K562 (cell line): Measurements from ENCODE around the gene SHTN1. TPM values are rescaled to one million over a fixed set of nuclear protein-coding genes. Genes with fewer than 3 reads are reported as not detected.

Experiments used
- ATAC-seq: fragments of 200-7000 bp; cut with Tn5 transposase; 3 replicates; pipeline ENCODE4 v1.9.1; 2020; ENCODE audit warnings: moderate library complexity
- BruUV-seq: library from RNA; stranded (reverse); fragments of 400-500 nt; replicated peaks from 2 replicates; lab custom pipeline; 2021; lab: Mats Ljungman, UMichigan
- CTCF ChIA-PET: fragments of 300-600 bp; formaldehyde crosslinking; extraction: SDS; loops from one replicate; lab custom pipeline; 2021; ENCODE audit warnings: low intra/inter-chr PET ratio; lab: Yijun Ruan, JAX
- POLR2A ChIA-PET: fragments of 300-600, 350-650 bp; sonication (Branson Sonifier 250); formaldehyde crosslinking; extraction: SDS; loops from one replicate; lab custom pipeline; 2021; ENCODE audit warnings: antibody characterized with exemption, inconsistent platforms; lab: Yijun Ruan, JAX
- DNase-seq, 4 experiments: peaks; one replicate each; pipeline versions ENCODE4 v3.0.0 to v3.0.0-alpha.2; 2011 to 2018; ENCODE audit warnings: low spot score in 3 of 4, mixed read lengths in 3 of 4; ENCODE audit errors: extremely low read depth in 1 of 4
- FAIRE-seq: peaks from 2 replicates; lab custom pipeline; 2011; peaks lifted over from hg19 to GRCh38; lab: Jason Lieb, UNC
- H2AFZ ChIP-seq: 2 replicates; pipeline ENCODE4 v1.6.0; 2011; ENCODE audit warnings: low read depth, low read length, control low read depth, inconsistent platforms
- H3K27ac ChIP-seq: fragments of 200-600 bp; 3 replicates; pipeline ENCODE4 v1.8.0; 2011; ENCODE audit warnings: low read depth, mild to moderate bottlenecking, control low read depth, inconsistent platforms, low read length, moderate library complexity, mixed read lengths; ENCODE audit errors: extremely low read depth
- H3K27me3 ChIP-seq, 2 experiments: fragments of 300-600 bp in 1 of 2; 2 replicates in 1 of 2; 3 replicates in 1 of 2; pipeline versions ENCODE4 v1.6.0 to v1.8.0; 2011; ENCODE audit warnings: inconsistent platforms in 2 of 2, low read length in 2 of 2, mild to moderate bottlenecking in 1 of 2, mixed read lengths in 1 of 2, moderate library complexity in 1 of 2; ENCODE audit not compliant: control insufficient read depth in 2 of 2, insufficient read depth in 2 of 2
- H3K36me3 ChIP-seq: fragments of 300-600 bp; 3 replicates; pipeline ENCODE4 v1.8.0; 2011; ENCODE audit warnings: mild to moderate bottlenecking, low read length, inconsistent platforms; ENCODE audit not compliant: control insufficient read depth, insufficient read depth
- H3K4me1 ChIP-seq, 2 experiments: fragments of 200-600 bp in 1 of 2; replicated peaks in 1 of 2; 2 replicates in 1 of 2; 3 replicates in 1 of 2; pipeline versions ENCODE4 v1.5.1 to v1.8.0; 2011; ENCODE audit warnings: inconsistent platforms in 2 of 2, low read length in 2 of 2, mild to moderate bottlenecking in 1 of 2, mixed read lengths in 1 of 2, moderate library complexity in 1 of 2; ENCODE audit not compliant: control insufficient read depth in 2 of 2, insufficient read depth in 2 of 2
- H3K4me2 ChIP-seq: 2 replicates; pipeline ENCODE4 v1.6.1; 2011; ENCODE audit warnings: low read length, control low read depth, inconsistent platforms, mixed read lengths; ENCODE audit not compliant: insufficient read depth
- H3K4me3 ChIP-seq: fragments of 200-600 bp; sonication (generic), shearing (Covaris generic); 2 replicates; pipeline ENCODE4 v1.5.1; 2016; ENCODE audit warnings: control low read depth, inconsistent platforms
- H3K79me2 ChIP-seq: fragments of 200-600 bp; 3 replicates; pipeline ENCODE4 v1.8.0; 2011; ENCODE audit warnings: low read length, inconsistent platforms; ENCODE audit not compliant: control insufficient read depth, insufficient read depth
- H3K9ac ChIP-seq, 2 experiments: 2 replicates each; pipeline versions ENCODE4 v1.6.0 to v1.6.1; 2011; ENCODE audit warnings: low read depth in 2 of 2, low read length in 2 of 2, control low read depth in 1 of 2, inconsistent platforms in 1 of 2, mild to moderate bottlenecking in 1 of 2, mixed read lengths in 1 of 2; ENCODE audit not compliant: insufficient read depth in 1 of 2
- H3K9me1 ChIP-seq: one replicate; pipeline ENCODE4 v1.6.0; 2011; ENCODE audit warnings: inconsistent platforms, mild to moderate bottlenecking, low read length, moderate library complexity; ENCODE audit not compliant: control insufficient read depth, insufficient read depth
- H3K9me3 ChIP-seq: replicated peaks from 2 replicates; pipeline ENCODE4 v1.5.1; 2011; ENCODE audit warnings: low read depth, low read length, inconsistent platforms; ENCODE audit not compliant: control insufficient read depth, insufficient read depth
- H4K20me1 ChIP-seq: replicated peaks from 2 replicates; pipeline ENCODE4 v1.6.1; 2011; ENCODE audit warnings: low read length, inconsistent platforms, mixed read lengths; ENCODE audit not compliant: control insufficient read depth, insufficient read depth
- FOXJ2 ChIP-seq: fragments of 200-800 bp; sonication (Bioruptor generic); IDR thresholded peaks from 2 replicates; pipeline ENCODE4 v1.6.1; 2016; ENCODE audit warnings: missing genetic modification characterization, missing compliant biosample characterization
- IRF2 ChIP-seq: sonication (generic); formaldehyde crosslinking; IDR thresholded peaks from 2 replicates; pipeline ENCODE4 v1.8.1; 2022; ENCODE audit warnings: mild to moderate bottlenecking, missing genetic modification reagents
- JUNB ChIP-seq: fragments of 450-650 bp; formaldehyde crosslinking; conservative IDR thresholded peaks from 2 replicates; pipeline ENCODE4 v1.4.0; 2020; ENCODE audit warnings: mild to moderate bottlenecking
- KHSRP ChIP-seq: fragments of 450-650 bp; IDR thresholded peaks from 2 replicates; pipeline ENCODE4 v1.6.1; 2017
- MAFF ChIP-seq: IDR thresholded peaks from 2 replicates; pipeline ENCODE4 v1.6.1; 2012; ENCODE audit warnings: low read length, improper control_type of control experiment
- MCM7 ChIP-seq, 2 experiments: fragments of 450-650 bp; IDR thresholded peaks; 2 replicates each; pipeline ENCODE4 v1.6.1; 2016 to 2018
- MNT ChIP-seq, 2 experiments: fragments of 450-650 bp; conservative IDR thresholded peaks; 2 replicates each; pipeline ENCODE4 v1.6.1; 2017; ENCODE audit warnings: mild to moderate bottlenecking in 2 of 2, moderate library complexity in 2 of 2
- OTX1 ChIP-seq: fragments of 450-650 bp; formaldehyde crosslinking; IDR thresholded peaks from 2 replicates; pipeline ENCODE4 v1.4.0; 2022; ENCODE audit warnings: mild to moderate bottlenecking
- SMAD3 ChIP-seq: fragments of 450-650 bp; formaldehyde crosslinking; conservative IDR thresholded peaks from 2 replicates; pipeline ENCODE4 v1.4.0; 2020; ENCODE audit warnings: mild to moderate bottlenecking
- SMARCA5 ChIP-seq: fragments of 450-650 bp; IDR thresholded peaks from 2 replicates; pipeline ENCODE4 v1.6.1; 2016
- ZNF197 ChIP-seq: fragments of 200-800 bp; sonication (Bioruptor generic); IDR thresholded peaks from 2 replicates; pipeline ENCODE4 v1.6.1; 2016; ENCODE audit warnings: low read depth, missing genetic modification characterization, missing compliant biosample characterization
- ZNF277 ChIP-seq: fragments of 250-450 bp; sonication (Bioruptor Pico); IDR thresholded peaks from 2 replicates; pipeline ENCODE4 v1.8.0; 2022; ENCODE audit warnings: inconsistent platforms, mild to moderate bottlenecking, moderate library complexity, borderline replicate concordance
- WGBS: fragments of 100-300 bp; shearing (Covaris generic); methylation state at CpG from one replicate; pipeline ENCODE4 v1.1.6; 2016; ENCODE audit warnings: low coverage, mixed read lengths; ENCODE audit not compliant: insufficient coverage; ENCODE audit errors: missing lambda C conversion rate; 5-methylcytosine and 5-hydroxymethylcytosine counted together
- in situ Hi-C: fragments of 300-500 bp; cut with MboI; formaldehyde crosslinking; loops from 4 replicates; pipeline ENCODE4 v1.15.0; 2018; ENCODE audit warnings: inconsistent platforms, mixed read lengths
- intact Hi-C: fragments of 100-400 bp; cut with micrococcal nuclease; formaldehyde crosslinking; loops from 2 replicates; pipeline ENCODE4 v1.14.2; 2022
- polyA plus RNA-seq, 8 experiments: library from polyadenylated mRNA; depleted of rRNA in 4 of 8; stranded (reverse) in 5 of 8; unstranded in 3 of 8; fragments of >200 nt; fragmentation: Nextera tagmentation in 2 of 8; fragmentation: Illumina TruSeq in 1 of 8; extraction: Ambion mirVana in 2 of 8; extraction: Trizol in 1 of 8; gene quantifications; 2 replicates each; pipeline versions ENCODE4 v1.2.1 to v1.2.3, GENCODE V29; 2011 to 2014; ENCODE audit warnings: inconsistent platforms in 1 of 8, missing spikeins in 1 of 8
- total RNA-seq, 7 experiments: library from RNA; depleted of rRNA in 6 of 7; stranded (reverse); fragments of >200 nt in 6 of 7; fragmentation: Illumina TruSeq in 2 of 7; extraction: Trizol in 2 of 7; gene quantifications; 2 replicates each; pipeline versions ENCODE4 v1.2.1 to v1.2.3, GENCODE V29; 2011 to 2021; ENCODE audit warnings: low replicate concordance in 1 of 7

Gene SHTN1
- total and polyA plus RNA-seq, 9 of the 15 experiments (the other 6 are each of a cell fraction or from before 2014, with no cell fraction given): 5.4 to 21.3 (median 13.3) TPM

GRCh38 chr10:116853701-116854100 lies 151.3 kb downstream of the SHTN1 start (continued):
- no peak for TF ChIP-seq KHSRP

- Histone ChIP-seq H3K4me1 (peaks cover 0 to 3% of the 10 kb centered on the region in 2 experiments; a peak in 2 of 5 replicates), H3K9me1 (no peaks in the 10 kb centered on the region), H3K4me3 (no peak overlapping the region), H3K9ac (no peak overlapping the region), H4K20me1 (no peaks in the 10 kb centered on the region), H3K27ac (no peak overlapping the region), H2AFZ (no peak overlapping the region), H3K9me3 (no peaks in the 10 kb centered on the region), H3K4me2 (no peak overlapping the region), H3K36me3 (no peaks in the 10 kb centered on the region), H3K27me3 (peaks cover 3 to 34% of the 10 kb centered on the region in 2 experiments), H3K79me2 (no peaks in the 10 kb centered on the region)
- CTCF ChIA-PET: no interaction called here
- ATAC-seq (no peak), DNase-seq (no peak), FAIRE-seq (no peak)
- intact Hi-C loops: no loop called here
- POLR2A ChIA-PET: interaction anchor here (0.7 to 1.3 kb wide), 3 partner anchors 11 to 65 kb away, joined by 3 to 6 read pairs (median 4); no protein-coding TSS in a partner anchor
- BruUV-seq: no TSS peak
- TF ChIP-seq OTX1 (CRISPR knock-in tag): no peak
- TF ChIP-seq JUNB (CRISPR knock-in tag): no peak
- no peak for TF ChIP-seq IRF2 (CRISPR knock-in tag)
- TF ChIP-seq ZNF197: no peak
- no peak for TF ChIP-seq MNT (conservative IDR thresholded peaks at IDR 0.05)
- TF ChIP-seq SMARCA5: no peak
- TF ChIP-seq SMAD3: no peak
- TF ChIP-seq MCM7 (IDR thresholded peaks at IDR 0.05): no peak
- no peak for TF ChIP-seq ZNF277 (CRISPR knock-in tag)
- no peak for TF ChIP-seq MAFF
- no peak for TF ChIP-seq FOXJ2 (tag)
- in situ Hi-C loops: no loop called here
- WGBS: 0% methylated on average over 3 of the region's 4 CpGs
Measured at GRCh38 chr10:116853287-116853686, 151.7 kb downstream of the SHTN1 start.
